Measurements from ENCODE around the gene OR13D1.
A peak's percentile ranks its signal among the peaks of the same experiment; 100 is the strongest.

DNA sequence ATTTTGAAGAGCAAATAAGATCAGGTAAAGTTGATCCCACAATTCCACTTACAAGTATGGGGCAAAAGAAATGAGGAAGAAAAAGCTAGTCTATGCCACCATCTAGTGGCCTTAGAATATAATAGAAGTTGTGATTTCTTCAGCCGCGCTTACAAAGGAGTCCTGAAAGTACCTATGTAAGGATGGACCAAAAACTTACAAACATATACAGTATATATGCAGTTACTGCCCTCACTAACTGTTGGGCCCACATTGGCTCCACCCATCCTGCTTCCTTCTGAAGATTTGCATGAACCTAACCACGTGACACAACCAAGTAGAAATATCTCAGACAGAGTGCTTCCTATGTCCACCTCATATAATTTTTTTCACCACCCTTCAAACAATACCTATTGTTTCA, 11.7 kb upstream of the OR13D1 start:
- TF ChIP-seq POLR2AphosphoS5 (IDR thresholded peaks at IDR 0.05; ENCODE audit: insufficient read depth in 1 of 2, low read depth in 1 of 2): no peak
- TF ChIP-seq, protein P1, sequence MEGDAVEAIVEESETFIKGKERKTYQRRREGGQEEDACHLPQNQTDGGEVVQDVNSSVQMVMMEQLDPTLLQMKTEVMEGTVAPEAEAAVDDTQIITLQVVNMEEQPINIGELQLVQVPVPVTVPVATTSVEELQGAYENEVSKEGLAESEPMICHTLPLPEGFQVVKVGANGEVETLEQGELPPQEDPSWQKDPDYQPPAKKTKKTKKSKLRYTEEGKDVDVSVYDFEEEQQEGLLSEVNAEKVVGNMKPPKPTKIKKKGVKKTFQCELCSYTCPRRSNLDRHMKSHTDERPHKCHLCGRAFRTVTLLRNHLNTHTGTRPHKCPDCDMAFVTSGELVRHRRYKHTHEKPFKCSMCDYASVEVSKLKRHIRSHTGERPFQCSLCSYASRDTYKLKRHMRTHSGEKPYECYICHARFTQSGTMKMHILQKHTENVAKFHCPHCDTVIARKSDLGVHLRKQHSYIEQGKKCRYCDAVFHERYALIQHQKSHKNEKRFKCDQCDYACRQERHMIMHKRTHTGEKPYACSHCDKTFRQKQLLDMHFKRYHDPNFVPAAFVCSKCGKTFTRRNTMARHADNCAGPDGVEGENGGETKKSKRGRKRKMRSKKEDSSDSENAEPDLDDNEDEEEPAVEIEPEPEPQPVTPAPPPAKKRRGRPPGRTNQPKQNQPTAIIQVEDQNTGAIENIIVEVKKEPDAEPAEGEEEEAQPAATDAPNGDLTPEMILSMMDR (IDR thresholded peaks at IDR 0.05): peak in 1 of 3 experiments; percentile 19
